NCI-H524 (cell line): ENCODE measurements around the gene MTF1.

Experiments used
- DNase-seq, 2 experiments: peaks; one replicate each; lab custom pipeline; 2025; lab: John Stamatoyannopoulos, UW

MTF1 gene

DNA sequence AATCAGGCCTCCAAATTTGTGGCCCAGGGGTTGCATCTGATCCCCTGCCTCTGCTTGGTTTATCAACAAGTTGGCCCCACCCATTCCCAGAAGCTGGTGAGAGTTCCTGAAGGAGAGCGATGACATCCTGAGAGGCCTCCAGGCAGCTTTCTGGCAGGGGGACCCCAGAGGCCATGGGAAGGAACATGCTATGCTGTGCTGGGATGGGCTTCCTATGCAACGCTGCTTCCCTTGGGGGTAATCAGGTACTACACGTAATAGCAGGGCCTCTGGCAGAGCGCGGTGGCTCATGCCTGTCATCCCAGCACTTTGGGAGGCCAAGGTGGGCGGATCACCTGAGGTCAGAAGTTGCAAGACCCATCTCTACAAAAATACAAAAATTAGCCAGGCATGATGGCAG lies 8.4 kb upstream of the MTF1 start:
- no peak for DNase-seq

DNA sequence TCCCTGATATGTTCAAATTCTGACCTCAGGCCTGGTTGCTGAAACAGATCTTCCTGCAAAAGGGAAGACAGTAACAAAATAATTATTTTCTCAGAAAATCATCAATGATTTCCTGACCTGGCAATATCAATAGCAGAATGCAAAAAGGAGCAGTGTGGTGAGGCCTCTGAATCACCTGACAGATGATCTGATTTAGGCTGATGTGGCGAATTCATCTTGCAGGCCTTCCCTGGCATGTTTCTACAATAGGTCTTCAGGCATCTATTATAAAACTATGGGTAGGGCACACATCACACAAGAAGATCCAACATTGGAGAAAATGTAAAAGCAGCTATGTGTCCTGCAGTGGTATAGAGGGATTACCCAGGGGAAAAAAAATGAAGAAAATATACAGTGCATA lies 7.1 kb upstream of the MTF1 start:
- DNase-seq: no peak

DNA sequence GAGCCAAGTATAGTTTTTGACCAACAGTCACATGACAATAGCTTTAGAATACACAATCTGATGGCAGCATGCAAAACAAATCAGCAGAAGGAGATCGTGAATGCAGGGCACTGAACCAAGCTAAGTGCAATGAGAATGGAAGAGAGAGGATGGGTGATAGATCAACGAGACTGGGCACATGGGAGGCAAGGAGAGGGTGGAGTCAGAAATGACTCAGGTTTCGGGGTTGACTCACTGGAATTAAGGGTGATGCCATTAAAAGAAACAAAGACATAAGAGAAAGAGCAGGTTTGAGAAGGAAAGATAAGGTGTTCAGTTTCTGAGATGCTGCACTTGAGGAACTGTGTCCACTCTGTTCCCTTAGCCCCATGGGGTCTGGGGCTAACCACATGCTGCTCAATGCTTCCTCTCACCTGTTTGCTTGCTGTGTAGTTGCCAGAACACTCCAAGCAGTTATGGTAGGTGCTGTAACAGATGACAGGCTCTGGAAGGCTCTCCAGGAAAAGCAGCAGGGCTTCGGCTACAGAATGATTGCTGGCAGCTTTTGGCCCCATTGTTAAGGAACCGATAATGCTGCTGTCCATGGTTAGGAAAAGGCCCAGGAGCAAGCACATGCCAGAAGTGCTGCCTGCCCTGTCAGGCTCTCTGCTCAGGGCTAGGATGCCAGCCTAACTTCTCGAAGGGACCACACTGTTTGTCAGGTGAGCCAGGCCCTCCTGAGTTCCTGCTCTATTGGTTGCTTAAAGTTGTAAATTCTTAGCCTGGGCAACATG lies 6.1 kb upstream of the MTF1 start:
- no peak for DNase-seq

DNA sequence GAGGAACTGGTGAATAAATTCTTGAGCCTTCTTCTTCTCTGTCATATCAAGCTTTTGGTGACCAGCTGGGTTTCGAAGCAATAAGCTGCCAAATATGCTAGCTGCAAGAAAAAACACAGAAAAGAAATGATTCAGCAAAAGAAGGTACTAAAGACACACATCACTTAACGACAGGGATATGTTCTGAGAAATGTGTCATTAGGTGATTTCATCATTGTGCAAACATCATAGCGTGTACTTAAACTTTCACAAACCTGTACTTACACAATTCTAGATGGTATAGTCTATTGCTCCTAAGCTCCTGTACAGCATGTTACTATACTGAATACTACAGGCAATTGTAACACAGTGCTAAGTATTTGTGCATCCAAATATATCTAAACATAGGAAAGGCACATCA lies 2.9 kb upstream of the MTF1 start:
- DNase-seq: no peak

DNA sequence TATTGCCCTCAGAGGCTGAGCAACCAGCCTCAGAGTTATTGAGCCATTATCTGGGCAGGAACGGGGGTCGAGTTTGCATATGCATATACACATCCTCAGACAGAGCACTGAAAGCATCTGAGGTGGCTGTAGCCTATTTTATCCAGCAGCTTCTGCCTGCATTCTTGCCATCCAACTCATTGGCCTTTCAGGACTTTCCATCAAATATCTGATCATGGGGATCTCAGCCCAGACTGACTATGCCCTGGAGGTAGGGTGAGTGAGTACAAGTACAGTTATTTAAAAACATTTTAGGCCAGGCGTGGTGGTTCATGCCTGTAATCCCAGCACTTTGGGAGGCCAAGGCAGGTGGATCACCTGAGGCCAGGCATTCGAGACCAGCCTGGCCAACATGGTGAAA lies 1.8 kb upstream of the MTF1 start:
- no peak for DNase-seq

DNA sequence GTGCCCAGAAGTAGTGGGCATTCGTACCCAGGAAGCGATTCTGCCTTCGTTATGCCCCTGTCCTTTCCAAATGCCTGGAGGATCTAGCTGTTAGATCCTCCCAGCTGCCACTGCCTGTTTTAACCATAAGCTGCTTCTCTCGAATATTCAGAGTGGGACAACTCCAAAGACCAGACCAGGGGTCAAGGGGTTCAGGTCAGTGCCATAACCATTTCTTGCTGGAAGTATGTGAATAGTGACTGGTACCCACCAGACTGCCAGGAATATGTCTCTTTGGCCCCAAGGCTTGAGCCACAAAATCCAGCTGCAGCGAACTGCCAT lies 914 bp upstream of the MTF1 start:
- DNase-seq: no peak

DNA sequence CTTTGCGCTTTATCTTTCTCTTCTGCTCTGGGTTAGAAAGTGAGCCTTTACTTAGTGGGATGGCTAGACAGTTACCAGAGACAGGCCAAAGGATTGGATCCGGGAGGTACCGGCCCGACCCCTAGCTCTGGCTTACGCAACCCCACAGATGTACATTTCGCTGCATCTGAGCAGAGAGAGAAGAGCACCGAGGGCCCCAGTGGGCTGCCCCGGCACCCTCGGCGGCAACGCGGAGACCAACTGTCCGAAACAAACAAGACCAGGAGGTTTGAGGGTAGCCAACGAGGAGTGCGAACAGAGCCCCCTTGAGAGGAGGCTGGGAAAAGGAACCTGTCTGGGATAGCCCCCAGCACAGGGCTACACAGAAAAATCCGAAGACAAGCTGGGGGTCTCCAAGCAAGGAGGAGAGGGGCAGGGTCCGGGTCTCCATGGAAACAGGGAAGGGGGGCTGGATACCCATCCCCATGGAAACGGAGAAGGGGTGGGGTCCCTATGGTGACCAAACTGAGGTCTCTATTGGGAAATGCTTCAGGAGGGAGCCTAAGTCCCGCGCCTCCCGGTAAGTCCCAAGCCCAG lies 373 bp downstream of the MTF1 start:
- peak in 1 of 2 experiments; percentile 57 for DNase-seq

DNA sequence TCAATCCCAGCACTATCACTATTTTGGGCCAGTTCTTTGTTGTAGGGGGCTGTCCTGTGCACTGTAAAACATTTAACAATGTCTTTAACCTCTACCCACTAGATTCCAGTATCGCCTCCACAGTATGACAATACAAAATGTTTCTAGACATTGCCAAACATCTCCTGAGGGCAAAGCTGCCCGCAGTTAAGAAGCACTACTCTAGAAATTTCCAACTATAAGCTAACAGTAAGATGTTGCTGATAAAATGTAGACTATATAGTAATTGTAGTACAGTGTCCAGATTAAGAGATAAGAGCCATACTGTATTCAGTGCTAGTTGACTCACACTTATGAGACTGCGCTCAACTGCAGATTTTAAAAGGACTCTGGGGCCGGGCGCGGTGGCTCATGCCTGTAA lies 5.0 kb downstream of the MTF1 start:
- no peak for DNase-seq

DNA sequence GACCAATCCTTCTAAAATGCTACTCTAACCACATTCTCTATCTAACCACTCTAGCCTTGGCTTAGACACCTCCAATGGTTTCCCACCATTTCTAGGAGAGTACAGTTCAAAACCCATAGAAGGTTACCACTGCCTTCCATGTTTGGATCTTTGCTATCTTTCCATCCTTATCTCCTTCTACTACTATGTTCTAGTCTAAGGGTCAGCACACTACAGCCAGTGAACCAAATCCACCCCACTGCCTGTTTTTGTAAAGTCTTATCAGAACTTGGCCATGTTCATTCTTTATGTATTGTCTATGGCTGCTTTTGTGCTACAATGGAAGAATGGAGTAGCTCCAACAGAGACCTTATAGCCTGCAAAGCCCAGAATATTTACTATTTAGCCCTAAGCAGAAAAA lies 6.2 kb downstream of the MTF1 start:
- DNase-seq: no peak

DNA sequence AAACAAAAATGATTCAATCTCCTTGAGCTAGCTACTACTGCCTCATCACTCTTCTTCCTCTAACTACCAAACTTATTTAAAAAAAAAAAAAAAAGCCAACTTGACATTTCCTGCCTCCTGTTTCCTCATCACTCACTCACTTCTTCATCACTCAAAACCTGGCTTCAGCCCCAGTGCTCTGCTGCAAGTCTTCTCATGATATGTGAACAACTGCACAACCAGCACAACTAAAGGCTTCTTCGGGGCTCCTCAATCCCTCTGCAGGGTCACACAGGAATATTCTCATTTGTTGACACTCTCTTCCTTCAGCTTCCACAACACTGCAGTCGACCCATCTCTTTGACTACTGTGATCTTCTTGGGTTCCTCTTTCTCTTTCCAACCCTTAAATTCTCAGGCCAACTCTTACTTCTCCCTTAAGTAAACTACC lies 7.6 kb downstream of the MTF1 start:
- DNase-seq: no peak

DNA sequence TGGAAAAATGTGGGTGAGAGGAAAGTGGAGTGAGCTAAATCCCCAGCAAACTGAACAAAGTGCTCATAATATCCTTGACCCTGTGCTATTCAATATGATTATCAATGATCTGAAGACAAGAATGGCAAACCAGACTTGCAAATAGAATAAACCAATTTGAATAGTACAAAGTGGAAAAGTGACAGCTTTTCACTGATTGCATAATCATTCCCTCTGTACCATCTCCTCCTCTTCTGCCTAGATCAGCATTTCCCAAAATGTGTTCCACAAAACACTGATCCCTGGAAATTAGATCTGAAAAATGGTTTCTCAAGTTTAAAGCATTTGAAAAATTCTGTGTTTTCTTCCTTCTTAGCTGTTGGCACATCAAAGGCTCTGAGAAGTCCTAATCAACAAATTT lies 8.1 kb downstream of the MTF1 start:
- DNase-seq: no peak

DNA sequence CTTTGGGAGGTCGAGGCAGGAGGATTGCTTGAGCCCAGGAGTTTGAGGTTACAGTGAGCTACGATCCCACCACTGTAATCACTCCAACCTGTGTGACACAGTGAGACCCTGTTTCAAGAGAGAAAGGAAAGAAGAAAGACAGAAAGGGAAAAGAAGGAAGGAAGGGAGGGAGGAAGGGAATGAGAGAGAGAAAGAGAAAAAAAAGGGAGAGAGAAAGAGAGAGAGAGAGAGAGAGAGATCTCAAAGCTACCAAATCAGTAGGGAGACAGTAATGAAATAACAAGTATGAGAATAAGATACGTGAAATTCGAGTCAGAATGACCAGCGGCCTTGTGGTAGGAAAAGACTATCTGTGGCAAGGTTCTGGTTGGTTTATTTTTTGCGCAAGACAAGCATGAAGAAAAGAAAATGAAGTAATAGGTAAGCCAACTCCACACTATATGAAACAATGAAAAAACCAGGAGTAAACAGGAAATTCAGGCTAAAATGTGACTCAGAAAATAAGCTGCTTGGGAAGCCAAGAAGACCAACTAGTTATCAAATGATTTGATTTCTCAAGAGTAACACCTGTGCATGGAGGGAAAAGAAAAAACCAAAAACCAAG lies 8.9 kb downstream of the MTF1 start:
- no peak for DNase-seq

DNA sequence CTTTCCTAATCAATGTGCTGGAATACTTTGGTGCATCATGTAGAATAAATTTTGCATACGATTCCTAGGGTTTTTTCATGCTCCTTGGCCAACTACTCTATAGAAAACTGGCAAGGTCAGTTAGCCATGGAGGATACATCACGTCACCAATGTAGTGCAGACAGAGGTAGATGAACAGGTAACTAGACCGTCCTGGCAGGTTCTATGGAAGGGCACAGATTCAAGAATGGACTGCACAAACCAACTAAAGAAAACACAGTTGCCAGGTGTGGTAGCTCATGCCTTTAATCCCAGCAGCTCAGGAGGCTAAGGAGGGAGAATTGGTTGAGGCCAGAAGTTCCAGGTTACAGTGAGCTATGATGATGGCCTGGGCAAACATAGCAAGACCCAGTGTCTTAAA lies 9.9 kb downstream of the MTF1 start:
- DNase-seq: no peak

DNA sequence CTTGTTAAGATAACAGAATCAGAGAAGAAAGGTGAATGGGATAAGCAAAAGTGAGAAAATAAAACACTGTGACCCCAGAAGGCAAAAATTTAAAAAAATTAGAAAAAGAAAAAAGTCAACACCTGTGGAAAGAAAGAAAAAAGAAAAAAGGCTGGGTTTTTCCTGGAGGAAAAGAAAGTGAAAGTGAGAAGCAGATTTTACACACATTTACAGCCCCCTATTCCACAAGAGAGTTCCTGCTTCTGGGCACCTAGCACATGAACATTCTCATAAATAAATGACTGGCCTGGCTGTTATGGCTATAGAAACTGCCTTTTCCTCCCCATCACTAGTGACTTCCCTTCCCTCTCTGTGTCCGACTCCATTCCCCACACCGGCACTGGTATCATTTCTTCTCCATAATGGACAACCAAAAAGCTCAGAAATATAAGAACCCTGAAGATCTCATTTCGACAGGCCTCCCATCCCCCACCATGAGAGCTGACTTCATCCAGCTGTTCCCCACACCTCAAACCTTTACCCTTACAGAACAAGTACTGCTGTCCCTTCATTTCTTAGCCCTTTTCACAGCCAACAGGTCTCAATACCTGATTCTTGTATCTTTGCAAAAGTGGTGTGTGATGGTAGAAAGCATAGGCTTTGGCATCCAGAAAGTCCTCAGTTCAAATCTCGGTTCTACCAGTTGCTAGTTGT lies 12.6 kb downstream of the MTF1 start:
- peak in 1 of 2 experiments; percentile 19 for DNase-seq

DNA sequence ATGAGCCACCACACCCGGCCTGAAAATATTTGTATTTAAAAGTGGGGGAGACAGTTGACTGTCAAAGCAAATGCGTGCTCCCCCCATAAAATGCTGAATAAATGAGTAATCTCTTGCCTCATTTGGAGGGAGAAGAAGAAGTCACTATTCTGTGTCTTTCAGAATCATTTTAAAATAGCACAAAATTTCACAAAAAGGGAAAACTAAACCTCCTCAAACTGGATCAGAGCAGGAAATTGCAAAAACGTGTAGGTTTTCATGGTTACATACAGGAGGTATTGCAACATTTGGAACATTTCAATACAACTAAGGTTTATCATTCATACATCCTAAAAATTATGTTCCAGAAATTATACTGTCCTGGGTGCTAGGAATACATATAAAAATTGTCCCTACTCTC lies 13.6 kb downstream of the MTF1 start:
- DNase-seq: no peak

DNA sequence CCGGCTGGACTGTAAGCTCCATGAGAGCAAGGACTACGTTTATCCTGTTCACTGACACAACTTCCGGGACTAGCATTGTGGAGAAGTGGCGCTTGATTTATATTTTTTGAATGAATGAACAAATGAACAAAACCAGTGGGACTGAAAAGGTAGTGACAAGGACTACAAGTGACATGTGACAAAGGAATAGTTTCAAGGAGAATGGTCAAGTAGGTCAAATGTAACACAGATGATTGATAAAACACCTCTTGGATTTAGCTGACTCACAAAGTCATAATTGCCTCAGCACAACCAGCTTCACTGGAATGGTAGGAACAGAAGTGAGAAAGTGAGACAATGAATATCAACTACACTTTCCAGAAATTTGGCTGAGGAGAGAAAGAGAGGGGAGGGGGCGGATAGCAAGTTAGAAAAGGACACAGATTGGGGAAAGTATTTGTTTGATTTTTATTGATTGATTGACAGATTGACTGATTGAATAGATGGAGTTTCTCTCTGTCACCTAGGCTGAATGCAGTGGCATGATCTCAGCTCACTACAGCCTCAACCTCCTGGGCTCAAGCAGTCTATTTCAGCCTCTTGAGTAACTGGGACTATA lies 14.2 kb downstream of the MTF1 start:
- no peak for DNase-seq

DNA sequence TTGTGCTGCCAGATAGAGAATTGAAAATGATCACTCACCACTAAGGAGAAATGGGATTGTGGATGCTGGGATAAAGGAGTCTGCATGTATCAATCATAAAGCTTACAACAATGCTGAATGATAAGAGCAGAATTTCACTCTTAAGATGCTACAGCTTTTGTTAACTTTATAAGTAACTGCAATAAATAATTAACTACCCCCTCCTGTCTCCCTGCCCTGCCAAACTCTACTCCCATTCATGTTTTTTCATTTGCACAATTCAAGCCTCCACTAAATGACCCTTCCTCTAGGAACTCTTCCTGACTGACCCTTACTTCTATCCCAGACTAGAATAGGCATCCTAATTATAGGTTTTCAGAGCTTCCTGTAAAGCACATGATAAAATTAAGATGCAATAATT lies 14.9 kb downstream of the MTF1 start:
- no peak for DNase-seq

DNA sequence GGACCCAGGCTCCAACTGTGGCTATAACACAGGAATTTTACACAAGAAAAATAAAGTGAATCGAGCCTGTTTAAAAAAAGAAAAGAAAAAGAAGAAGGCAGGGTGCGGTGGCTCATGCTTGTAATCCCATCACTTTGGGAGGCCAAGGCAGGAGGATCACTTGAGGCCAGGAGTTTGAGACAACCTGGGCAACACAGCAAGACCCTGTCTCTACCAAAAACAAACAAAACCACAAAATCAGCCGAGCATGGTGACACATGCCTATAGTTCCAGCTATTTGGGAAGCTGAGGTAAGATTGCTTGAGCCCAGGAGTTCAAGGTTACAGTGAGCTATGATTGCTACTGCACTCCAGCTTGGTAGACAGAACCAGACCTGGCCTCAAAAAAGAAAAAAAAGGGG lies 17.7 kb downstream of the MTF1 start:
- DNase-seq: no peak

DNA sequence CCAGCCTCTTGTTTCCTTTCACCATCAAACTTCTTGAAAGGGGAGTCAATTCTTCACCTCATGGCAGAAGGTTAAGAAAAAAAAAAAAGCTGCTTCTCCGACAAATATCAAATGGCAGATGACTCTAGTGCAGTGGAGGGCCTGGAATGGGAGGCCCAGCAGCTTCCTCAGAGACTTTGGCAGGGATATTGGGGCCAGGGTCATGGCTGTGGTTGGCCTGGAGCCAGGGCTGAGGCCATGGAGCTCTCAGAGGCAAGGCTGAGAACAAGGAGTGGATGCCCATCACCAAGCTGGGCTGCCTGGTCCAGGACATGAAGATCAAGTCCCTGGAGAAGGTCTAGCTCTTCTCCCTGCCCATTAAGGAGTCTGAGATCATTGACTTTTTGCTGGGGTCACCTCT lies 18.7 kb downstream of the MTF1 start:
- no peak for DNase-seq

DNA sequence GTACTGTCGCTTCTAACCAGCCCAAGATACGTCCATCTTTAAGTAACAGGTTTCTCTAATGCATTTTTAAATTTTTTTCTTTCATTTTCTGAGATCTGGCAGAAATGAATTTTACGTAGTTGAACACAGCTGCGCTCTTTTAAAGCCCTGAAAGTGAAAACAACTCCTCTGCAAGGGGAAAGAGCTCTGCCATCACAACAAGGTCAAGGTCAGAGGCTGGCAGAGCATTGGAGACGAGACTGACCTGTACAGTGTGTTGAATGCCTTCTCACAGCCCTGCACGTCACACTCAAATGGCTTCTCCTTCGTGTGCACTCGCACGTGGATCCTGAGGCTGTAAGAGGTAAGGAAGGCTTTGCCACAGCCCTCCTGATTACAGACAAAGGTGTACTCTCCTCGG lies 19.7 kb downstream of the MTF1 start:
- DNase-seq: no peak

DNA sequence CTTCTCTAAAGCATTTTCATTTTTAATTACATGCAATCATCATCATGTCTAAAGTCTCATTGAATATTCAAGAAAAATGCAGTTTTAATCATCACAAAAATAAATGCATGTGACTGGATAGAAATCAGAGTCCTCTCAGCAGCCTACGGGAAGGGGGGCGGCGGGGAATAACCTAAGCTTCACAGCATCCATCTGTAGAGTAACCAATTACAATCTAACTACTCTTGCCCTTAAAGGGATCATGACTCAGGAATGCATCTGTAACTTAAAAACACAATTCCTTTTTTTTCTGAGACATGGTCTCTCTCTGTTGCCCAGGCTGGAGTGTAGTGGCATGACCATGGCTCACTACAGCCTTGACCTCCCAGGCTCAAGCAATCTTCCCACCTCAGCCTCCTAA lies 22.6 kb downstream of the MTF1 start:
- no peak for DNase-seq

DNA sequence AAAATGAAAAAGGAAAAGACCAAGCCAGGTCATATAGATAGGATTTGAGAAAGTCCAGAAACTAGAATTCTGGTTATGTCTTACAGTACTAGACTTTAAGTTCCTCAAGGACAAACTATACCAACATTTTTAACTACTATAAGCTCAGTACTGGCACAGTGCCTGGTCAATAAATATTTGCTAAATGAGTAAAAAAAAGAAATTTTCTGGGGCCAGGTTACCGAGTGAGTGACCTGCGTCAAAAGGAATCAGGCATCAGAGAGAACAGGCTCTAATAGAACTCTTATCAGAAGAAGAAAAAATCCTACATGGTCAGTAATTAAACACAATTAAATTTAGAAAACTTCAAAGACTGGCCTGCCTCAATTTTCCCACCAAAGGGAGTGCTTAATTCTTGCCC lies 27.6 kb downstream of the MTF1 start:
- DNase-seq: no peak

DNA sequence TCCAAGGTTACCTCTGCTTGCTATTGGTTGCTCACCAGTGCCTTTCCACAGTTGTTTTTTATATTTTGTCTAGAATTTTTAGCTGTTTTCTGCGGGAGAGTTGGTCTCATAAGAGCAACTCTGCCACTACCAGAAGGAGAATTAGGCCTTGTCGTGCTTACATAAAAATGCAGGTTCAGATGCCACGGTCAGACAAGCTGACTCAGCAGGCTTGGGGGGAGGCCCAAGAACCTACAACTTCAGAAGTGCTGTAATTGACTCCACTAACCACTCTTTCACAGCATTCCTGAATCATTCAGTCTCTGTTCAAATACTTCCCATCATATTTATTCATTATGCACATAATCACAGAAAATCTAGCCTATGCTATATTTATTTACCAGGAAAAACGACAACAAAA lies 28.3 kb downstream of the MTF1 start:
- DNase-seq: no peak
